ENCODE results near the gene AMER3.

Gene AMER3

GRCh38 chr2:130785466-130786055 is 30.2 kb downstream of the AMER3 start:
- no peak for DNase-seq

DNA sequence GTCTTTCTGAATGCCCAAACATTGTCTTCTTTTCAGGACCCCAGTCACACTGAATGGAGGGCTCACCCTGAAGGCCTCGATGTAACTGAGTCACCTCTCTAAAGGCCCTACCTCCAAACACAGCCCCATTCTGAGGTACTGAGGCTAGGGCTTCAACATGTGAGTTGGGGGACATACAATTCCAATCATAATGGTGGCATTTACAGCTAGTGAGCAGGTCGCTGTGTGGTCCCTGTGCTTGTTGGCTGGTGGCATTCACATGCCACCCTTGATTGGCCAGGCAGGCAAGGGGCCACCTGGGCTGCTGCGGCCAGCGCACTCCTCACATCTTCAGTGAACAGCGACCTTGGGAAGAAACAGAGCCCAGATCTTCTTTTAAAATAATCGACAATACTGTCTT is 30.7 kb downstream of the AMER3 start:
- DNase-seq: no peak

DNA sequence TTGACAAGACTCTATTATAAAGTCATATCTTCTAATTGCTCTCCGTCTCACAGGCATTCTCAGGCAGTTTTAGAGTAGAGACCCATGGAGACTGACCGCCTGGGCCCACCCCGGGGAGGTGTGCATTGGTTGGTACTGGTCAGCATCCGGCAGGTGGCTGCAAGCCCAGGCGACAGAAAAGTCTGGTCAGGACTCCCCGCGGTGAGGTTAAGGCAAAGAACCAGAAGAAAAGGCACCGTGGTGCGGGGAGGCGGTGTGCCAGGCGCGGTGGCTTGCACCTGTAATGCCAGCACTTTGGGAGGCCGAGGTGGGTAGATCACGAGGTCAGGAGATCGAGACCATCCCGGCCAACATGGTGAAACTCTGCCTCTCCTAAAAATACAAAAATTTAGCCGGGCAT is 32.5 kb downstream of the AMER3 start:
- no peak for DNase-seq

GRCh38 chr2:130790312-130790711 is 35.0 kb downstream of the AMER3 start:
- DNase-seq: no peak

DNA sequence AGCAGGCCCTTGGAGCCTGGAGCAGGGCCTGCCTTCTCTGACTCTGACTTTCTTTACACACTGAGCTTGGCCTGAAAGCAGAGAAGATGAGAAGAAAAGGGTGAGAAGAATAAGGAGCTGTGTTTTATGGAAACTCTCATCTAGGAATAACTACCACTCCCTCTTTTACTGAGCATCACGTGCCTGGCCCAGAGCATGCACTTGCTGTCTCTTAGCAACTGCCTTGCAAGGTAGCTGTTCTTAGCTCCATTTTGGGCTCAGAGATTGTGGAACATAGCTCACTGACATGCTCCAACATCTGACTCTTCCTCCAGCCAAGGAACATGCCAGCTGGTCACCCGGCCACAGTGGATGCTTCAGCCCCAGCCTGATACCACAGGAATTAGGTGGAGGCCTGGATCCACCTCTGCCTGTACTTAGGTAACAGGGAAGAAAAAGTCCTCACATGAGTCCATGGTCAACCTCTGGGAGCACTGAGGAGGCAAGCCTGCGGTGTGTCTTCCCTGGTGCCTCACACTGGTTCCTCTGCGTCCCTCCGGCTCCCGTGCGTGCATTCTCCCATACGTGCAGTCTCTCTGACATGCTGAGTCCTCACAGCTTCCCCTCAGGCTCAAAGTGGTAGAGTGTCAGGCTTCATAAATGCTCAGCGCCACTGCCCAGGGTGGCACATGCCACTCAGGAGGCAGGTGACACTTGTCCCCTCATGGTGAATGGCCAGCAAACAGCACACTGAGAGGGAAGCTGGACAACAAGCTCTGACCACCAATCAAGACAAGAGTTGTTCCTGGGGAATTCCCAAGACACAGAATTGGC is 35.7 kb downstream of the AMER3 start:
- no peak for DNase-seq

DNA sequence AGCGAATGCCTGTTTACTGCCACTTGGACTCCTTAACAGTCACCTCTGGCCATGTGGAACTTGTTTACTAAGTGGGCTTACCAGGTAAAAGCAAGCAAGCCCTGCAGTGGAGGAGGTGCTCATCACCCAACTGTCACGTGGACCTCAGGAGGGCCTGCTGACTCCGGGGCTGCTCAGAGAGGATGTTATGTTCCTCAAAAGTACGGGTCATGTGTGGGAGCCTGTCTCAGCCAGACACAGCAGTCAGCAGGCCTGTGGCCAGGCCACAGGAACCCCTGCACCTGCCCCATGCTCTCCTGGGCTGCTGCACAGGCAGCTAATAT is 36.2 kb downstream of the AMER3 start:
- DNase-seq: no peak

DNA sequence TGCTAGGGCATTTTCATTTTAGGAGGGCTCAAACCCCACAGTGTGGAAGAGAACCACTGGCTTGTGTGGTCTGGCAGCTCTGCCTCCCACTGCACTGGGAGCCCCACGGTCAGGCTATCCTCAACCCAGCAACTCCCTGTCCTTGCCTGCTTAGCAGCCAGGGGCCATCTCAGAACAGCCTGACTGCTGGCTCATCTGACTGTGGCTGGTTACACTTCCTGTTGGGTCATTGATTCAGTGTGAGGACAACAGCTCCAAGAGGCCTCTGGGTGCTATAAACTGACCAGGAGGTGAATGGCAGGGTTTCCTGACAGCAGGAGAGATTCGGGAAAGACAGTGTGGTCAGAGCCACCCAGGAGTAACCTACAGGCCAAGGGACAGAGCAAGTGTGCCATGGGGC is 40.1 kb downstream of the AMER3 start:
- DNase-seq: no peak

- no peak for DNase-seq
Observed at GRCh38 chr2:130796290-130796689, 41.0 kb downstream of the AMER3 start.

- DNase-seq: peak; percentile 35
Observed at GRCh38 chr2:130797493-130798435, 42.4 kb downstream of the AMER3 start.

DNA sequence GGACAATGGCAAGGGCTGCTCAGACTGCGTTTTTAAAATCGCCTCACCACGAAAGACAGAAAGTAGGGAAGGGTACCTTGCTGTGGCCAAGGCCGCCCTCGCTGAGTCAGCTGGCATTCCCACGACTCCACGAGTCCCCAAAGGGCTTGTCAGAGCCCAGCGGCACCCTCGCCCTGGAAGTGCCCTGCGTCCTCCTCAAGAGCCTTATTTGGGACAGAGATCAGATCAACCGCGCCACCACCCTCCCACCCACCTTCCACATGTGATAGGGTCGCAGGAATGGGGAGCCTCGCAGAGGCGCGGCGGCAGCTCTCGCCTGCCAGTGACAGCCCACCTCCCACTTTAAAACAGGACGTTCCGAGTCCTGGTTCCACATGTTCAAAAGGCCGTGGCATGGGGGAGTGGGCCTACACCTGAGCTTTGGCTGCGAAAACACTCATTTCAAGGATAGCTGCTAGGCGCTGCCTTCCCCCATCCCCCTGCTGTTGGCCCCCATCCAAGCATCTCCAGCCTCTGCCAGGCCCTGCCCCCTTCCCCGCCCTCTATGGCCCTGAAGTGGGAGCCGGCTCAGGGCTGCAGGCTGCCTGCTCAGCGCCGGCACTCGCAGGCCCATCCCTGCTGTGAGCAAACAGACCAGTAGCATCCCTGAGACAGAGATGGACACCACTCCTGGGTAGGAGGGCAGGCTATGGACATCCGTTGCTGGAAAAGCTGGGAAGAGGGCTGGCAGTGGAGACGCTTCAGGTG is 43.3 kb downstream of the AMER3 start:
- no peak for DNase-seq

- DNase-seq: no peak
Observed at GRCh38 chr2:130799295-130799694, 44.0 kb downstream of the AMER3 start.

GRCh38 chr2:130805613-130806012 is 50.3 kb downstream of the AMER3 start:
- no peak for DNase-seq

DNA sequence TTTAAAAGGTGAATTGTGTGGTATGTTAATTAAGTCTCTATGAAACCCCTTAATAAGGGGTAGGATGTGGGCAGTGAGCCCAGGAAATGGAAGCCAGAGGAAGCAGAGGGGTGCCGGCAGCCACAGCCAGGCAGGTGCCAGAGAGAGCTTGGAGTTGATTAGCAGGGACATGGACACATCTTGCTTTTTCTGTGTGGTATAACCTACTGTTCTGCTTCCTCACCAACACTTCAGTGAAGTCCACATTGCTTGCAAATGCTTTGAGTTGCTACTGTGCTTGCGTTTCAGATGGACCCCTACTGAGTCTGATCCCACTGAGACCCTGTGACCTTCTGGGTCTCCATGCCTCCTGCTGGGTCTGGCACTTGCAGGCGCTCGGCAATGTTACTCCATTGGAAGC is 51.0 kb downstream of the AMER3 start:
- no peak for DNase-seq

DNA sequence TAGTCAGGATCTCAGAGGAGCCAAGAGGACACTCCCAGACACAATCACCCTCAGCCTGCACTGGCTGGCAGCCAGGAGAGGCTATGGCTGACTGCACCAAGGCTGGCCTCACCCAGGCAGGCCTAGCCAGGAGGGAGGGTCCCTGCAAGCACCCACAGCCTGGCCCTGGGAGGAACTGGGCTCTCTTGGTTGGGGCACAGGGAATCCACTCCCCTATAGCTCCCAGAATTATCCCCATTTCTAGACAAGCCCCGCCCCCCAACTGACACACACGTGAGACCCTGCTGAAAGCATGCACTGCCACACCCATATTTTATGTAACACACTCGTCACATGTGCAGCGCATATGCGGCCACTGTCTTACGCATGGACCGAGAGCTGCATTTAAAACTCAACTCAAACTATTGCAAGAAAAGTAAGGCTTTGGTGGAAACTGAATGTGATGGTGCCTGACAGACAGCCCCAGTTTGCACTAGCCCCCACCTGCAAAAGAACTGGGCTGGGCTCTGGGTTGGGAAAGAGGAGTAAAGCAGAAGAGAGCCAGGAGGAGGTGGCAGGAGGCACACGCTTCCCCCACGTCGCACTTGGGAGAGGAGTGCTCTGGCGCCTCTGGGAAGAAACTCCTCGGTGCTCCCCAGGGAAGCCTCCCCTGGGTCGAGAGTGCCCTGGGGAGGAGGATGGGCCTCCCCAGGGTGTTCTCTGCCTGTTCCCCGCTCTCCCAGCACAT is 52.5 kb downstream of the AMER3 start:
- no peak for DNase-seq

DNA sequence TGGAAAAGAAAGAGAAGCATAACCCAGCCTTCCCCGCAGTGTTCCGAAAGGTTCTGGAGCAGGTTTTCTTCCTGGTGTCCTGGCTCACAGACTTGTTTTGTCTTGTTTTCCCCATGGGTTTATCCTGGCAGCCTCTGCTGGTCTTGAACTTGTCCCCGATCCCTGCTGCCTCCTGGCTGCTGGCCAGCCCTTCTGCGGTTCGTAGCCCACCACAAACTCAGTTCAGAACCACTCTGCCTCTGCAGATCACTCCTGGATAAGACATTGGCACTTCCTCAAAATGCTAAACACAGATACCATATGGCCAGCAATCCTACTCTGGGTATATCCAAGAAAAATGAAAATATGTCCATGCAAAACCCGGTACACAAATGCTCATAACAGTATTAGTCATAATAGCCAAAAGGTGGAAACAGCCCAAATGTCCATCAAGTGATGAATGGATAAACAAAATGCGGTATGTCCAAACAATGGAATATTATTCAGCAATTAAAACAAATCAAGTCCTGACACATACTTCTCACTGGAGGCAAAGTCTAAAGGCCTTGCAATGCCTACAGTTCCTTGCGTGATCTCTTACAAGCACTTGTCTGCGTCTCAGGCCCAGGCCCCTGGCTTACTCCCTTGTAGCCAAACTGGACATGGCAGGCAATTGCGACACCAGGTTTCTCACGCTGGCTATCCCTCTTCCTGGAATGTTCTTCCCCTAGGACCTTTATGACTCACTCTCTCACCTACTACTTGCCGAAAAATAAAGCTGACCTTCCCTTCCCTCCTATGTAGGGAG is 53.3 kb downstream of the AMER3 start:
- no peak for DNase-seq

DNA sequence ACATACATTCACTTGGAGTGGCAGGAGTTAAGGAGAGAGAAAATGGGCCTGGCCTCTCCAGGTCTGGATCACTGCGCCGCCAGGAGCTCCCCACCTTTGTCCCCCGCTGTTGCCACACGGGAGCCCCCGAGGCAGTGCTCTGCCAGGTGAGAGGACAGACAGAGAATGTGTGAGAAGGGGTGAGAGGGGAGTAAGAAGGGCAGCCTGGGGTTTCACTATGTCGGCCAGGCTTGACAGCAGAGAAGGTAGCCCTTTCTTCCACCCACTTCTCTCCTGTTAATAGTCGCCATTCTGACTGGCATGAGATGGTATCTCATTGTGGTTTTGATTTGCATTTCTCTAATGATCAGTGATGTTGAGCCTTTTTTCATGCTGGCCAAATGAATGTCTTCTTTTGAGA is 55.1 kb downstream of the AMER3 start:
- no peak for DNase-seq

GRCh38 chr2:130813722-130814121 is 58.4 kb downstream of the AMER3 start:
- DNase-seq: no peak

GRCh38 chr2:130814931-130815680 is 59.8 kb downstream of the AMER3 start:
- no peak for DNase-seq
